GM06990 (cell line): ENCODE results near the gene ECD.
"Not testable (repeated sequence)": the region's sequence is repeated elsewhere in the genome, so short reads cannot be mapped to it uniquely, and the experiment has no call there.

Experiments
- DNase-seq: peaks from one replicate; pipeline ENCODE4 v3.0.0-alpha.2; 2011; ENCODE audit not compliant: insufficient read length; ENCODE audit errors: extremely low read depth
- H3K27me3 ChIP-seq: replicated peaks from 2 replicates; pipeline ENCODE4 v1.6.0; 2011; ENCODE audit warnings: low read length; ENCODE audit not compliant: control insufficient read depth, insufficient read depth
- H3K36me3 ChIP-seq: 2 replicates; pipeline ENCODE4 v1.5.1; 2011; ENCODE audit warnings: low read length; ENCODE audit not compliant: control insufficient read depth, insufficient read depth
- H3K4me3 ChIP-seq: replicated peaks from 2 replicates; pipeline ENCODE4 v1.5.1; 2011; ENCODE audit warnings: low read depth, mild to moderate bottlenecking, control low read depth, low read length
- CTCF ChIP-seq: IDR thresholded peaks from 2 replicates; pipeline ENCODE4 v1.5.1; 2011; ENCODE audit warnings: low read length, control low read depth, mild to moderate bottlenecking, inconsistent platforms; ENCODE audit not compliant: insufficient read depth, poor library complexity, severe bottlenecking

Gene ECD

GRCh38 chr10:73159038-73159648 is 8.7 kb downstream of the ECD start:
- Histone ChIP-seq H3K4me3 (no peak overlapping the region), H3K36me3 (peaks cover 2% of the 10 kb centered on the region; the same call in 1 of the 2 replicates), H3K27me3 (no peaks in the 10 kb centered on the region)
- no peak for DNase-seq
- TF ChIP-seq CTCF, result peak; percentile 69

- H3K27me3 ChIP-seq, result no peaks in the 10 kb centered on the region
- peaks cover 3% of the 10 kb centered on the region for H3K36me3 ChIP-seq
- H3K4me3 ChIP-seq, result no peak overlapping the region
- DNase-seq, result no peak
- no peak for TF ChIP-seq CTCF
Measured at GRCh38 chr10:73156054-73156453, 11.8 kb downstream of the ECD start.

- TF ChIP-seq CTCF, result no peak
- no peak for DNase-seq
- no peaks in the 10 kb centered on the region for H3K27me3 ChIP-seq
- H3K36me3 ChIP-seq, result peaks cover 5% of the 10 kb centered on the region
- no peak overlapping the region for H3K4me3 ChIP-seq
Measured at GRCh38 chr10:73152009-73152408, 15.8 kb downstream of the ECD start.

GRCh38 chr10:73150633-73151413 is 17.0 kb downstream of the ECD start:
- not testable (repeated sequence) for H3K36me3 ChIP-seq, DNase-seq, H3K27me3 ChIP-seq, H3K4me3 ChIP-seq

GRCh38 chr10:73141603-73142002 is 26.2 kb downstream of the ECD start:
- DNase-seq, result no peak
- Histone ChIP-seq H3K27me3 (no peaks in the 10 kb centered on the region), H3K36me3 (peaks cover 6% of the 10 kb centered on the region), H3K4me3 (no peak overlapping the region)
- no peak for TF ChIP-seq CTCF

GRCh38 chr10:73139251-73139650 is 28.6 kb downstream of the ECD start:
- DNase-seq, result no peak
- H3K27me3 ChIP-seq, result no peaks in the 10 kb centered on the region
- H3K36me3 ChIP-seq, result peaks cover 7% of the 10 kb centered on the region
- TF ChIP-seq CTCF, result no peak
- no peak overlapping the region for H3K4me3 ChIP-seq
